SW 1271 (cell line): Measurements from ENCODE around the gene RAB44.
"Not testable (repeated sequence)": the region's sequence is repeated elsewhere in the genome, so short reads cannot be mapped to it uniquely, and the experiment has no call there.

Experiments
- DNase-seq, 2 experiments: peaks; one replicate each; lab custom pipeline; 2025; lab: John Stamatoyannopoulos, UW

Gene RAB44

DNA sequence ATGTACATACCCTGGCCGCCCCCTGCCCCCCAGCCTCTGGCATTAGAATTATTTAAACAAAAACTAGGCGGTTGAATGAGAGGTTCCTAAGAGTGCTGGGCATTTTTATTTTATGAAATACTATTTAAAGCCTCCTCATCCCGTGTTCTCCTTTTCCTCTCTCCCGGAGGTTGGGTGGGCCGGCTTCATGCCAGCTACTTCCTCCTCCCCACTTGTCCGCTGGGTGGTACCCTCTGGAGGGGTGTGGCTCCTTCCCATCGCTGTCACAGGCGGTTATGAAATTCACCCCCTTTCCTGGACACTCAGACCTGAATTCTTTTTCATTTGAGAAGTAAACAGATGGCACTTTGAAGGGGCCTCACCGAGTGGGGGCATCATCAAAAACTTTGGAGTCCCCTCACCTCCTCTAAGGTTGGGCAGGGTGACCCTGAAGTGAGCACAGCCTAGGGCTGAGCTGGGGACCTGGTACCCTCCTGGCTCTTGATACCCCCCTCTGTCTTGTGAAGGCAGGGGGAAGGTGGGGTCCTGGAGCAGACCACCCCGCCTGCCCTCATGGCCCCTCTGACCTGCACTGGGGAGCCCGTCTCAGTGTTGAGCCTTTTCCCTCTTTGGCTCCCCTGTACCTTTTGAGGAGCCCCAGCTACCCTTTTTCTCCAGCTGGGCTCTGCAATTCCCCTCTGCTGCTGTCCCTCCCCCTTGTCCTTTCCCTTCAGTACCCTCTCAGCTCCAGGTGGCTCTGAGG lies 11.5 kb upstream of the RAB44 start:
- DNase-seq, result no peak

DNA sequence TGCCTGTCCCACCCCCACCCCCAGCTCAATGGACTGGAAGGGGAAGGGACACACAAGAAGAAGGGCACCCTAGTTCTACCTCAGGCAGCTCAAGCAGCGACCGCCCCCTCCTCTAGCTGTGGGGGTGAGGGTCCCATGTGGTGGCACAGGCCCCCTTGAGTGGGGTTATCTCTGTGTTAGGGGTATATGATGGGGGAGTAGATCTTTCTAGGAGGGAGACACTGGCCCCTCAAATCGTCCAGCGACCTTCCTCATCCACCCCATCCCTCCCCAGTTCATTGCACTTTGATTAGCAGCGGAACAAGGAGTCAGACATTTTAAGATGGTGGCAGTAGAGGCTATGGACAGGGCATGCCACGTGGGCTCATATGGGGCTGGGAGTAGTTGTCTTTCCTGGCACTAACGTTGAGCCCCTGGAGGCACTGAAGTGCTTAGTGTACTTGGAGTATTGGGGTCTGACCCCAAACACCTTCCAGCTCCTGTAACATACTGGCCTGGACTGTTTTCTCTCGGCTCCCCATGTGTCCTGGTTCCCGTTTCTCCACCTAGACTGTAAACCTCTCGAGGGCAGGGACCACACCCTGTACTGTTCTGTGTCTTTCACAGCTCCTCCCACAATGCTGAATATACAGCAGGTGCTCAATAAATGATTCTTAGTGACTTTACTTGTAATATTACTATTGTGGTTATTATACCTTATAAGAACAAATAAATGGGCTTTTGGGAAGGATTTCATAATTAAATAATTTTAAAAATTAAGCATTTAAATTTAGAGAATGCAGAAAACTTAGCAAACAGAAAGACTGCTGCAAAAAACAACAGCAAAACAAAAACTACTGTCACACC lies 10.7 kb upstream of the RAB44 start:
- no peak for DNase-seq

DNA sequence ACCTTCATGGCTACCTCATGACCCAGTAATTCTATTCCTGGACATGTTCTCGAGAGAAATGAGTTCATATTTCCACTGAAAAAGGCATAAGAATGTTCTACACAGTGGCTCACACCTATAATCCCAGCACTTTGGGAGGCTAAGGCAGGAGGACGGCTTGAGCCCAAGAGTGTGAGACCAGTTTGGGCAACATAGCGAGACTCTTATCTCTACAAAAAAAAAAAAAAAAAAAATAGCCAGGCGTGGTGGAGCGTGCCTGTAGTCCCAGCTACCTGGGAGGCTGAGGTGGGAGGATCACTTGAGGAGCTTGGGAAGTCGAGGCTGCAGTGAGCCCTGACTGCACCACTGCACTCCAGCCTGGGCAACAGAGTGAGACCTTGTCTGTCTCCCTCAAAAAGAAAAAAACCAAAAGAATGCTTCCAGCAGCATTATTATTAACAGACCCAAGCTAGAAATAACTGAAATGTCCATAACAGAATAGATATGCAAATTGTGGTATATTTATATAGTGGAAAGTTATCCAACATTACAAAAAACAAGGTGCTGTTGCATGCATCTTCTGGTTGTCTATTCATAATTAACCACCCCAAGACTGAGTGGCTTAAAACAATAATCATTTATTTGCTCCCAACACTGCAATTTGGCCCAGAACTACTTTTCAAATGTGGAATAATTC lies 9.4 kb upstream of the RAB44 start:
- no peak for DNase-seq

DNA sequence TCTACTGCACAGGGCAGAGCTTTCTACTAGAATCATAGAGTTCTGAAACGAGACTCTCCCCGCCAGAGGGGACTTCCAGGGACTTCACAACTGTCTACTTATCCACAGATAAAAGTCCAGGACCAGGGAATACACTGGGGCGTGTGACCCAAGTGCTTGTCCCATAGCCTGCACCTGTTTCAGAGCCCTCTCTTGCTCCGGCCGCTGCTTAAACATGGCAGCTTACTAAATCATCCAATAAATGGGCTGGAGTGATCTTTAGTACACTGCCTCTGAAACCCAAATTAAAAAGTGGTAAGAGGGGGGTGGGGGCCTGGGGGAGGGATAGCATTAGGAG lies 8.9 kb upstream of the RAB44 start:
- no peak for DNase-seq

DNA sequence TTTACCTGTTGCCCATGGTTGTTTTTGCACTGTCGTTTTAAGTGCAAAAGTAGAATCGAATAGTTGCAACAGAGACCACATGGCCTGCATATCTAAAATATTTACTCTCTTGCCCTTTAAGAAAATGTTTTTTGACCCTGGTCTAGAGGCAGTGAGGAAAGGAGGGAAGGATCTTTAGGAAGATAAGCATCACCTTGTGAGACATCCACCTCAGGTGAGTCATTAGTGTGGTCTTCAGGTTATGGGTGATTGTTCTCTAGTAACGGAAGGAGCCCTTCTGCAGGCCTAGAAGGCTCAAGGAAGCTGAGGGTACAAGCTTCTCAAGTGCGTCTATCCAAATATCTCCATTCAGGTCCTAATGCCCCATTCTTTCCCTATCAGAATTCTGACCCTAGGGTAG lies 6.6 kb upstream of the RAB44 start:
- DNase-seq, result no peak

DNA sequence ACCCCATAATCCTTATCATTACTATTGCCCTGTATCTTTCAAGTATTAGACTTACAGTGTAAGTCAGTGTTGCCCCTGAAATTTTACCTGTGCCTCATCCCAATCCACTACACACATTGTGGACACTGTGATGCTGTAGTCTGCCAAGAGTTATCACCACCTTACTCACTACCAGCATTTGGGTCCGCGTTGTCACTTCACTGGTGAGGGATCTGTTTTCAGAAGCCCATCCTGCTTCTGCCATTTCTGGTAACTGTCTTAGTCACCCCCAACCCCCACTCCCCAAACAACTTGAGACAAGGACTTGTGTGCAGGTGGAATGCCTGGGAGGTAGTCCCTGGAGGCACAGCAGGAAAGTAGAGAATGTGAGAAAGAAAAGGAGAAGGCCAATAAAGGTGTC lies 6.0 kb upstream of the RAB44 start:
- DNase-seq, result no peak

DNA sequence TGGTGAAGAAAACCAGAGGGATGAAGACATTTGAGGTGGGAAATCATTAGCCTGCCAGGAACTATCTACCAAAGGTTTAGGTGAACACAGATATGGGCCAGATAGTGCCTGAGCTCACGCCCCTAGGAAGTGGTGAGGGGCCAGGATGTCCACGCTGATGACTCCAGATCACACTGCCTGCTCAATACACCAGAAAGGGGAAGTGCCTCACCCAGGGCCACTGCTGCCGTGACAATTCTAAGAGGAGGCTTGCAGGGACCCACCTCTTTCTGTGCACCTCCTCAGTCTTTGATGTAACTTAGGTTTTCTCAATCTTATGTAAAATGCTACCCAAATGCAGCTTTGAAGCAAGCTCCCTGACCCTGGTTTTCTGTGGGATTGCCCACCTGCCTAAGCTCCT lies 5.4 kb upstream of the RAB44 start:
- no peak for DNase-seq

DNA sequence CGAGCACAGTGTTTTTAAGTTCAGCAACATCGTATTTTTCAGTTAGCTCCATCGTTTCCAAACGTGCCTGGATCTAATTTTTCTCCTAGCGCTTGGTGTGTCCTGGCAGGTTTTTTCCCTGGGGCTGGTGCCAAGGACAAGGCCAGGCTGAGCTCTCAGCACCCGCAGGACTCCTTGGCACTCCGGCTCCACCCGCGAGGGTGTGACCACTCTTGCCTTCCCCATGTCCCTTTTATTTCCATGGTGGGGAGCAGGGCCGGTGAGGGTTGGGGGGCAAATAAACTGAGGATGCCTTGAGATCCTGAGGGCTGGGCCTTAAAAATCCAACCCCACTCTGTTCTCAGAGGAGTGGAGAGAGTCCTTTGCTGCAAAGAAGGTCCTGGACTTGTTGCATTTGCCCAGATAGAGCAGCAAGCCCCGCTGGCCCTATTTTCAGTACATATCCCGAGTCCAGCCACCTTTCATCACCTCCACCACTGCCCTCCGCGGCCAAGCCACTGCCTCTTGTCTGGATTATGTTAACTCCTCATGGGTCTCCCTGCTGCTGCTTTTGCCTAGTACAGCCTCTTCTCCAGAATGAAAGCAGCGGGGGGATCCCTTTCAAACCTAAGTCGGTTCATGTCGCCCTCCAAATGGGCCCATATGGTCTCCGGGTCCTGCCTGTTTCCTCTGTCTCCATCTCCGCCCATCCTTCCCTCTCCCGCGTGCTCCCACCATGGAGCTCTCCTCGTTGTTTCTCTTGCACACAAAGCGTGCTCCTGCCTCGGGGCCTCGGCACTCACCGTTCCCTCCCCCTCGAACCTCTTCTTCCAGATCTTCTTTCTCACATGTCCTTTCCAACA lies 4.5 kb upstream of the RAB44 start:
- DNase-seq, result no peak

DNA sequence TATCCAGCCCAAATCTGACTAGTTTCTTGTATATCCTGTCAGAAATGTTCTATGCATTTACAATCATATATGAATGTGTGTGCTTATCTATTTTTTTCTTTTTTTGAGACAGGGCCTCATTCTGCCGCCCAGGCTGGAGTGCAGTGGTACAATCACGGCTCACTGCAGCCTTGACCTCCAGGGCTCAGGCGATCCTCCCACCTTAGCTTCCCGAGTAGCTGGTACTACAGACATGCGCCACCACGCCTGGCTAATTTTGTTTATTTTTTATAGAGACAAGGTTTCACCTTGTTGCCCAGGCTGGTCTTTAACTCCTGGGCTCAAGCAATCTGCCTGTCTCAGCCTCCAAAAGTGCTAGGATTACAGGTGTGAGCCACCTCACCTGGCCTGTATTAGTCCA lies 3.0 kb upstream of the RAB44 start:
- no peak for DNase-seq

DNA sequence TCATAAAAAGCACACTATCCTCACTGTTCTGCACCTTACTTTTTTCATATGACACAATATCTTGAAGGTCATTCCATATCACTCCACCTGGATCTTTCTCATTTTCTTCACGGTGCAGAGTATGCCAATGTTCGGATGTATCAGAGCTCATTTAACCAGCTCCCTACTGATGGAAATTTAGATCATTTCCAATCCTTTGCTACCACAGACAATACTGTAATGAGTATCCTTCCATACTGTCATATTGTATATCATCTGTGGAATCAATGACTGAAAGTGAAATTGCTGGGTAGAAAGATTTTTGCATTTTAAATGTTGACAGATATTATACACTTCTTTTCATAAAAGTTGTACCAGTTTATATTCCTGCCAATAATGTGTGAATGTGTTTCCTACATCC lies 2.2 kb upstream of the RAB44 start:
- no peak for DNase-seq

DNA sequence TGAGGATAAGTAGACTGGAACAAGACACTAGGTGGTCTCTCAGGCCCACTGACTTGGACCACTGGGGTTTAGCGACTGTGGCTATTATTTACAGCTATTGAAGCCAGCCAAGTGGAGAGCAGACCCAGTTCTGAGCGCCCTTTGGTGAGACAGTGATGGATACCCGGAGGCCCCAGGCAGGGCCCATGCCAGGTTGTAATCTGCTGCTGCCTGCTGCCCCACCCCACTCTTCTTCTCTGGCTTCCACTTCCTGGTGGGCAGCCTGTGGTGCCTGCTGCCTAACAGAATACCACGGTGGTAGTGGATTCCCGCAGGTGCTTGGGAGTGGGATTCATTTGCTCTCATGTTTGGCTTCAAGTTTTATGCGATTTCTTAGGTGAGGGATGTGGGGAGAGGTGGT lies 570 bp downstream of the RAB44 start:
- DNase-seq, result no peak

DNA sequence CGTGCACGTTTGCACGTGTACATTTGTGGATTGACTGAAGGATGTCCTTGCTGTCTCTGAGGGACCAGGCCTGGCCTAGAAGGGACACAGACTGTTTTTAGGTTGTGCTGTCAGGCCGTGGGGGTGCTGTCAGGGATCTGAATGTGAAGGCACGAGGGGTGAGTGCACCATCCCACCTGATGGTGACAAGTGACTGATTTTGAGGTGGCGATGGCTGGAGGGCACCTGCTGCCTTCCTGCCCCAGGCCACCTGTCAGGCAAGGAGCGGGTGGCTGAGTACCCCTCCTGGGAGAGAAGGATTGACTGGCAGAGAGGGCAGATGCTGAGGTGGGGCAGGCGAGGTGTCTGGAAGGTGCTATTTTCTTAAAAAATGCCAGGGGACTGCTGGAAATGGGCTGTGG lies 1.2 kb downstream of the RAB44 start:
- DNase-seq, result no peak

DNA sequence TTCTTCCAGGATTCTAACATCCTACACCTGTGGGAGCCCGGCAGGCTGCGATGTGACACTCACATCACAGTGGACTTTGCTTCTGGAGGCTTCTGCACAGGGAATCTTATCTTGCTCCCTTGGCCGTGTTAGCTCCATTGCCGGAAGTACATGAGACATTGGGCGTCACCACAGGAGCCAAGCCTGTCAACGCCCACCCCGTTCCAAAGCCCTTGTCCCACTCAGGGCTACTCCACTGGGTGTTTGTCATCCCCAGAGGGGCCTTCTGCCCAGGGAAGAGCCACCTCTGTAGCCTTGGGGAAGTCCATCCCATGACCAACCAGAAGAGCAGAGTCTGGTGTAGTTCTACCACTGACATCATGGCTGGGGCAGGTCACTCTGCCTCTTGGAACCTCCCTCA lies 1.7 kb downstream of the RAB44 start:
- no peak for DNase-seq

DNA sequence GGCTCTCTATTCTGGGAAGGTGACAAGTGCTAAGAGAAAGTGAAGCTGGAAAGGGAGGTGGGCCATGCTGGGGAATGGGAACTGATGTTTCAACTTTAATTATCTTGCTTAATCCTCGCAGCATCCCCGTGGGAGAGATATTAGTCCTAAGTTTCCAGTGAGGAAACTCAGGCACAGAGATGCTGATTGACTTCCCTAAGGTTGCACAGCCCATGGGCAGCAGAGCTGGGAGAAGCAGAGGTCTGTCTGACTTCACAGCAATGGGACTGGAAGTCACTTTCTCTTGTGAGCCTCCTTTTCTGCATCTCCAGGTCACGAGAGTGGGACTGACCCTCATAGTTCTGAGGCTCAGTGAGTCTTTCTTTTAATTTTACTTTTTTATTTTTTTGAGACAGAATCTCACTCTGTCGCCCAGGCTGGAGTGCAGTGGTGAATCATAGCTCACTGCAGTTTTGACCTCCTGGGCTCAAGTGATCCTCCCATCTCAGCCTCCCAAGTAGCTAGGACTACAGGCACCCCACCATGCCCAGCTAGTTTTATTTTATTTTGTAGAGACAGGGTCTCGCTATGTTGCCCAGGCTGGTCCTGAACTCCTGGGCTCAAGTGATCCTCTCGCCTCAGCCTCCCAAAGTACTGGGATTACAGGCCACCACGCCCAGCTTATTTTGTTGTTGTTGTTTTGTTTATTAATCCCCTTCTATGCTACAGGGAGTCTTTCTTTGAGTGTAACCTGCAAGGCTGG lies 2.6 kb downstream of the RAB44 start:
- no peak for DNase-seq

DNA sequence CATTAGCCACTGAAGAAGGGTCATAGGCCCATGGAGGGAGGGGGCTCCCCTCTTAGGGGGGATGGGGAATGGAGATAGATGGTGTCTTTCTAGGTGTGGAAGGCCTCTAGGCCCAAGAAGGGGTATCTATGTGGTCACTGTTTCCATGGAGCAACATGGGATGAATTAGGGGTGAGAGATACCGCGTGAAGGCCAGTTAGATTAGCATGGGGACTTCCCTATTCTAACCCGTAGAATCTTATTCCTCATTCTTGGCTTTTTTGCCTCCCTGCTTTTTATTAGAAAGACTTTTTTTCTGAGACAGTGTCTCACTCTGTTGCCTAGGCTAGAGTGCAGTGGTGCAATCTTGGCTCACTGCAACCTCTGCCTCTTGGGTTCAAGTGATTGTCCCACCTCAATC lies 3.2 kb downstream of the RAB44 start:
- no peak for DNase-seq

DNA sequence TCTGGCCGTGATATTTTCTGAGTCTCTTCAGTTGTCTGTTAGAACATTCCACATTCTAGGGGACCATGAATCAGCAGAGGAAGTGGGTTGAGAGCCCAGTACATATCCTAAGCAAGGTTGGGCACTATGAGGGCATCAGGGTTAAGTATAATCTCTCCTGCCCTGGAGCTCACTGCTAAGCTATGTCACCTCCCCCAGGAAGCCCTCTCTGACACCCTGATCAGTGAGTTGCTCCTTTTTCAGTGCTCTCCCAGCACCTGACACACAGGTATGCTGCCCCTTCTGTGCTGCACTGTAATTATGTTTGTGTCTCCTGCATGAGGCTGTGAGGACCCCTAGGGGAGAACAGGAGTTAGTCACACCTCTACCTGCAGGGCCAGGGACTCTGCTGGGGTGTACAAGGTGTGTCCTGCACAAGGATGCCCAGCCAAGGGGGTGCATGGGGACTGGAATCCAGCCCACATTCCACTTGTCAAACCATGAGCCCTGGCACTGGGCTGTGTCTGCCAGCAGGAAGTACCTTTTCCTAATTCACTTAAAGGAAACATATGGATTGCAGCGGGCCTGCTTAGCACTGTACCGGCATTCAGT lies 3.9 kb downstream of the RAB44 start:
- peak in 1 of 2 experiments; percentile 19 for DNase-seq

DNA sequence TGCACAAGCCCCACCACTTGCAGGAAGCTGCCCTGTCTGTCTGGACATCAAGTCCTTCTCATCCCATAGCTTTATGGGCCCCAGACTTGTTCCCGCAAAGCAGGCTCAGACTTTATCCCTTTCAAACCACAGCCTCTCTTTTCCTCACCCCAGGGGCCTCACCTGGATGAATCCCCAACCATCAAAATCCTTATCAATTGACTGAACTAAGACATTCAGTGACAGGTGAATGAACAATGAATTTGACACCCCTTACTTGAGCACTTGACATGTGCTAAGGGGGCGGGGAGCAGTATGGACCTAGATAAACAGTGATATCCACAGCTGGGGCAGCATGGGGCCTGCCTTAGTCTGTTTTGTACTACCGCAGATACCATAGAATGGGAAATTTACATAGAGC lies 5.0 kb downstream of the RAB44 start:
- no peak for DNase-seq

DNA sequence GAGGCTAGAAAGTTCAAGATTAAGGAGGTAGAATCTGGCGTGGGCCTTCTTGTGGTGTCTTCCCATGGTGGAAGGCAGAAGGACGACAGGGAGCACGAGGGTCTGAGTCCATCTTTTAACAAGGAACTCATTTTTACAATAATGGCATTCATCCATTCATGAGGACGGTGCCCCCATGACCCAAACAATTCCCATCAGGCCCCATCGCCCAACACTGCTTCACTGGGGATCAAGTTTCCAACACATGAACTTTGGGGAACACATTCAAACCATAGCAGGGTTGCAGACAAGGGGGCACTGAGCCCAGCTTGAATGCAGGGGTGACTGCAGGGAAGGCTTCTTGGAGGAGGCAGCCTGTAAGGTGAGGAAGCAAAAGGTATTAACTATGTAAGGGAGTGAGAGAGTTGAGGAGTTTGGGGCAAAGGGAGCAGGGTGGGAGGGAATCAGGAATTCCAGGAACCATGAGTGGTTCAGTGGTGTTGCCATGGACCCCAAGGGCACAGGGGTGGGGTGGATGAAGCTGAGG lies 5.5 kb downstream of the RAB44 start:
- no peak for DNase-seq

DNA sequence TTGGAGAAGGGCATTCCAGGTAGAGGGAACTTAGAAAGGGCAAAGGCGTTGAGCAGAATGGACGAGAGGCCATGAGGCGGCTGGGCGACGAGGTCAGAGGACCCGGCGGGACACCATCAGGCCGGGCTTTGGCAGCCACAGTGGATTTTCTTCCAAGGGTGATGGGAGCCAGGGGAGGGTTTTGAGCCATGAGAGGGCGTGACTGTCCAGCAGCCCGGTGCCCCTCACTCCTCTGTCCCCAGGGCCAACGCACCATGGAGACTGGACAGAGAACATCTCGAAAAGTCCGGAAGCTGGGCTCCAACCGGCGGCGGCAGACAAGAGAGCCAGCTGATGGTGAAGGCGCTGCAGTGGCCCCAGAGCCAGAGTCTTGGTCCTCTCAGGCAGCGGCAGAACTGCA lies 6.4 kb downstream of the RAB44 start:
- no peak for DNase-seq

DNA sequence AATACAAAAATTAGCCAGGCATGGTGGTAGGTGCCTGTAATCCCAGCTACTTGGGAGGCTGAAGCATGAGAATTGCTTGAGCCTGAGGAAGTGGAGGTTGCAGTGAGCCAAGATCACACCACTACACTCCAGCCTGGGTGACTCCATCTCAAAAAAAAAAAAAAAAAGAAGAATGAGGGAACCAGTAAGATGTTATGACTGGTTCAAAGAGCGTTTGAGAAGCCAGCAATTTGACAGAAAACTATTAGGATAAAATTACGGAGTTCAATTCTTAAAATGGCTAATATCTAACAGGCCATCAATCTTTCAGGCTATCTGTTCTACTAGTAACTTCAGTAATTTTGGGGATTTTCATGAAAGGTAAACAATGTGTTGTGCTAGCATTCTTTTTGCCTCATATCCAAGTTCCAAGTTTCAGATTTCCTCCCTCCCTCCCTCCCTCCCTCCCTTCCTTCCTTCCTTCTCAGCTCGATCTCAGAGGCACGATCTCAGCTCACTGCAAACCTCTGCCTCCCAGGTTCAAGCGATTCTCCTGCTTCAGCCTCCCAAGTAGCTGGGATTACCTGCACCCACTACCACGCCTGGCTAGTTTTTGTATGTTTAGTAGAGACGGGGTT lies 7.4 kb downstream of the RAB44 start:
- DNase-seq, result not testable (repeated sequence)
